Measurements from ENCODE around the gene DEDD.

GRCh38 chr1:161174911-161175310 is 42.4 kb upstream of the DEDD start:
- TF ChIP-seq POLR2AphosphoS5 (IDR thresholded peaks at IDR 0.05; ENCODE audit: low read depth, low read length) (no peak), REST (IDR thresholded peaks at IDR 0.05; ENCODE audit: insufficient read depth in 1 of 2, low read depth in 2 of 2, low read length in 2 of 2) (no peak)

All from PFSK-1 (cell line).